ENCODE measurements around the gene AFAP1L2. TPM values are rescaled to one million over a fixed set of nuclear protein-coding genes. Genes with fewer than 3 reads are reported as not detected.
"Not testable (repeated sequence)": the region's sequence is repeated elsewhere in the genome, so short reads cannot be mapped to it uniquely, and the experiment has no call there.

AFAP1L2 gene
- total RNA-seq, 1 donor from 2014 or later: 5.7 TPM

GRCh38 chr10:114334301-114334700 is 70.0 kb downstream of the AFAP1L2 start:
- Mint-ChIP-seq H3K36me3 (ENCODE audit: unreplicated experiment) (no peaks in the 10 kb centered on the region), H3K27ac (ENCODE audit: unreplicated experiment) (no peak overlapping the region), H3K27me3 (ENCODE audit: unreplicated experiment) (no peaks in the 10 kb centered on the region), H3K4me3 (ENCODE audit: unreplicated experiment) (no peak overlapping the region), H3K9me3 (ENCODE audit: unreplicated experiment) (no peaks in the 10 kb centered on the region), H3K4me1 (ENCODE audit: unreplicated experiment) (peaks cover 8% of the 10 kb centered on the region)
- no peak for TF ChIP-seq CTCF (IDR thresholded peaks at IDR 0.05)
- no peak for DNase-seq (ENCODE audit: extremely low spot score, unreplicated experiment)

- H3K27ac Mint-ChIP-seq (ENCODE audit: unreplicated experiment); H3K9me3 Mint-ChIP-seq (ENCODE audit: unreplicated experiment); H3K36me3 Mint-ChIP-seq (ENCODE audit: unreplicated experiment); H3K4me1 Mint-ChIP-seq (ENCODE audit: unreplicated experiment); DNase-seq (ENCODE audit: extremely low spot score, unreplicated experiment); H3K4me3 Mint-ChIP-seq (ENCODE audit: unreplicated experiment); H3K27me3 Mint-ChIP-seq (ENCODE audit: unreplicated experiment): not testable (repeated sequence)
These were observed 70.9 kb downstream of the AFAP1L2 start for GRCh38 chr10:114333441-114333840.

- H3K9me3 Mint-ChIP-seq (ENCODE audit: unreplicated experiment): no peaks in the 10 kb centered on the region
- no peak overlapping the region for H3K4me3 Mint-ChIP-seq (ENCODE audit: unreplicated experiment)
- TF ChIP-seq CTCF (IDR thresholded peaks at IDR 0.05): no peak
- no peaks in the 10 kb centered on the region for H3K36me3 Mint-ChIP-seq (ENCODE audit: unreplicated experiment)
- no peak for DNase-seq (ENCODE audit: extremely low spot score, unreplicated experiment)
- no peak overlapping the region for H3K27ac Mint-ChIP-seq (ENCODE audit: unreplicated experiment)
- H3K27me3 Mint-ChIP-seq (ENCODE audit: unreplicated experiment): no peaks in the 10 kb centered on the region
- H3K4me1 Mint-ChIP-seq (ENCODE audit: unreplicated experiment): peaks cover 8% of the 10 kb centered on the region
These were observed 71.8 kb downstream of the AFAP1L2 start for GRCh38 chr10:114332301-114333192.

- Mint-ChIP-seq H3K4me3 (ENCODE audit: unreplicated experiment) (no peak overlapping the region), H3K27me3 (ENCODE audit: unreplicated experiment) (no peaks in the 10 kb centered on the region), H3K9me3 (ENCODE audit: unreplicated experiment) (no peaks in the 10 kb centered on the region), H3K36me3 (ENCODE audit: unreplicated experiment) (no peaks in the 10 kb centered on the region), H3K4me1 (ENCODE audit: unreplicated experiment) (peaks cover 11% of the 10 kb centered on the region), H3K27ac (ENCODE audit: unreplicated experiment) (no peak overlapping the region)
- no peak for TF ChIP-seq CTCF (IDR thresholded peaks at IDR 0.05)
- DNase-seq (ENCODE audit: extremely low spot score, unreplicated experiment): no peak
These were observed 74.5 kb downstream of the AFAP1L2 start for GRCh38 chr10:114329634-114330365.

GRCh38 chr10:114328874-114329273 is 75.4 kb downstream of the AFAP1L2 start:
- no peak for TF ChIP-seq CTCF (IDR thresholded peaks at IDR 0.05)
- no peak overlapping the region for H3K27ac Mint-ChIP-seq (ENCODE audit: unreplicated experiment)
- H3K4me3 Mint-ChIP-seq (ENCODE audit: unreplicated experiment): no peak overlapping the region
- H3K27me3 Mint-ChIP-seq (ENCODE audit: unreplicated experiment): no peaks in the 10 kb centered on the region
- peaks cover 6% of the 10 kb centered on the region for H3K4me1 Mint-ChIP-seq (ENCODE audit: unreplicated experiment)
- no peak for DNase-seq (ENCODE audit: extremely low spot score, unreplicated experiment)
- no peaks in the 10 kb centered on the region for H3K36me3 Mint-ChIP-seq (ENCODE audit: unreplicated experiment)
- no peaks in the 10 kb centered on the region for H3K9me3 Mint-ChIP-seq (ENCODE audit: unreplicated experiment)

Measured in osteocyte (in vitro differentiated cells).